ENCODE data around the gene MBOAT1.
A peak's percentile ranks its signal among the peaks of the same experiment; 100 is the strongest.

The MBOAT1 gene

DNA sequence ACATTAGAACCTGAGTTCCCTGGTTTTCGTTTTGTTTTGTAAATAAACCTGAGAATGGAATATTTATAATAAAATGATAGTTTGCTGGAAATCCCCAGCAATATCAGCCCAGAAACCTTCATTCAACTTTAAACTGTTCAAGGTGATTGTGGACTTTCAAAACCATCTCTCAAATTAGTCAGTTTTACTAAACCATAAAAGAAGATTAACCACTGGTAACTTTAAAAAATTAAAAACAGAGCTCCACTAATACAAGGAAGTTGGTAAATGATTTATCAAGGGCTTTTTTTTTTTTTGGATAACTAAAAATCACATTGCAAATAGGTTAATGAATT, 10.0 kb downstream of the MBOAT1 start:
- no peak overlapping the region for H3K4me3 ChIP-seq (ENCODE audit: low read depth in 1 of 2, low read length in 2 of 2)
- no peaks in the 10 kb centered on the region for H3K9me3 ChIP-seq (ENCODE audit: control insufficient read depth in 1 of 2, low read length in 2 of 2)
- H3K27me3 ChIP-seq (ENCODE audit: low read depth, low read length) = no peaks in the 10 kb centered on the region
- H3K27ac ChIP-seq (ENCODE audit: low read length) = peak overlapping the region; percentile 33
- H3K4me1 ChIP-seq (ENCODE audit: control insufficient read depth in 1 of 2, insufficient read depth in 2 of 2, low read length in 2 of 2) = peaks cover 9 to 35% of the 10 kb centered on the region in 2 donors
- no peaks in the 10 kb centered on the region for H3K36me3 ChIP-seq (ENCODE audit: control insufficient read depth in 1 of 2, insufficient read depth in 2 of 2, low read length in 2 of 2)

DNA sequence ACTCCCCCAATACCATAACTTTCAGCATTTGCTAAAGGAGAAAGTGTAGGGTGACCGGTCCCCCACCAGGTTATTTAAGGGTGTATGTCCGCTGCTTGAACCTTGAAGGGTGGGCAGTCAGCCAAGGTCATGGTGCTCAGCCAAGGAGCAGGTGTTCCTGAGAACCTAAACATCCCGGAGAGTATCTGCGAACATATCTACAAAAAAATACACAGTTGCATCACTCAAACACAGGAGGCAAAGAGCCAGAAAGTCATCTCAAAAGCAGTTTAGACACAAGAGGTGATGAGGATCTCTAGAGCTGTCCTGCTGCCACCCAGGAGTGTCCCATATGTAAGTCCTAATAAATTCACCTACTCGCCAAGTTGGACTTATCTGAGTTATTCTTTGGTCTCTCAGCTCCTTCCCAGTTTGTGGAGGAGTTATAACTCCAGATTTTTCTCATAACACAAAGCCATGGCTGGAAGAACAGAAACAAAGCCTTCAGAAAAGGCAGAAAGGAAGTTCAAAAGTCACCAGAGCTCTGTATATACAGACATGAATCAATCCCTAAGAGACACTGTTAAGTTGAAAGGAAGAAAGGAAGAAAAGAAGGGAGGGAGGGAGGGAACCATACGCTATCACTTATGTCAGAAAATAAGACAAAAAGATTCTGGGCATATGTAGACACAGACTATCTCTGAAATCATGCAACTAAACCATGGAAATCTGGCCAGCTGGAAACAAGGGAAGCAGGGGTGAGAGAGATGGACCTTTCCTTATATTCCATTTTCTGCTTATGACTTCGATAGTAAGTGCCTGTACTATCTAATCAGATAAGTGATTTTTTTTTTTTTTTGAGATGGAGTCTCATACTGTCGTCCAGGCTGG, 11.3 kb downstream of the MBOAT1 start:
- no peak overlapping the region for H3K27ac ChIP-seq (ENCODE audit: low read length)
- H3K36me3 ChIP-seq (ENCODE audit: control insufficient read depth in 1 of 2, insufficient read depth in 2 of 2, low read length in 2 of 2) = no peaks in the 10 kb centered on the region
- H3K9me3 ChIP-seq (ENCODE audit: control insufficient read depth in 1 of 2, low read length in 2 of 2) = no peaks in the 10 kb centered on the region
- H3K4me3 ChIP-seq (ENCODE audit: low read depth in 1 of 2, low read length in 2 of 2) = no peak overlapping the region
- no peaks in the 10 kb centered on the region for H3K27me3 ChIP-seq (ENCODE audit: low read depth, low read length)
- H3K4me1 ChIP-seq (ENCODE audit: control insufficient read depth in 1 of 2, insufficient read depth in 2 of 2, low read length in 2 of 2) = peaks cover 9 to 30% of the 10 kb centered on the region in 2 donors

DNA sequence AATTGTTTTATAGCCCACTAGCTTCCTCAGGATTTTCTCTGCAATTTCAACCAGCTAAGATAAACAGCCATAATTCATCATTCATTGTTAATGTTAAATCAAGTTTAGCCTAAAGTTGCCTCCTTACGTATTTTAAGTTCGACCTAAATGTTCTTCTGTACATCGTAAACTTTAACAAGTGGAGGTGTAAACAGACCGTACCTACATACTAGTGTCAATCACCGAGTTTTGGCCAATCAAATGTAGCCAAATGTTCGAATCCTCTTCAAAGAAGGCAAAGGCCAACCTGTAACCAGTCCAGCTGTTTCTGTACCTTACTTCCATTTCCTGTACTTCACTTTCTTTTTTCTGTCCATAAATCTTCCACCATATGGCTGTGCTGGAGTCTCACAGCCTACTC, 13.5 kb downstream of the MBOAT1 start:
- peak overlapping the region in 1 of 2 donors; percentile 17 for H3K4me3 ChIP-seq (ENCODE audit: low read depth in 1 of 2, low read length in 2 of 2)
- H3K36me3 ChIP-seq (ENCODE audit: control insufficient read depth in 1 of 2, insufficient read depth in 2 of 2, low read length in 2 of 2) = no peaks in the 10 kb centered on the region
- no peaks in the 10 kb centered on the region for H3K9me3 ChIP-seq (ENCODE audit: control insufficient read depth in 1 of 2, low read length in 2 of 2)
- H3K27ac ChIP-seq (ENCODE audit: low read length) = no peak overlapping the region
- no peaks in the 10 kb centered on the region for H3K27me3 ChIP-seq (ENCODE audit: low read depth, low read length)
- H3K4me1 ChIP-seq (ENCODE audit: control insufficient read depth in 1 of 2, insufficient read depth in 2 of 2, low read length in 2 of 2) = peaks cover 9 to 19% of the 10 kb centered on the region in 2 donors

DNA sequence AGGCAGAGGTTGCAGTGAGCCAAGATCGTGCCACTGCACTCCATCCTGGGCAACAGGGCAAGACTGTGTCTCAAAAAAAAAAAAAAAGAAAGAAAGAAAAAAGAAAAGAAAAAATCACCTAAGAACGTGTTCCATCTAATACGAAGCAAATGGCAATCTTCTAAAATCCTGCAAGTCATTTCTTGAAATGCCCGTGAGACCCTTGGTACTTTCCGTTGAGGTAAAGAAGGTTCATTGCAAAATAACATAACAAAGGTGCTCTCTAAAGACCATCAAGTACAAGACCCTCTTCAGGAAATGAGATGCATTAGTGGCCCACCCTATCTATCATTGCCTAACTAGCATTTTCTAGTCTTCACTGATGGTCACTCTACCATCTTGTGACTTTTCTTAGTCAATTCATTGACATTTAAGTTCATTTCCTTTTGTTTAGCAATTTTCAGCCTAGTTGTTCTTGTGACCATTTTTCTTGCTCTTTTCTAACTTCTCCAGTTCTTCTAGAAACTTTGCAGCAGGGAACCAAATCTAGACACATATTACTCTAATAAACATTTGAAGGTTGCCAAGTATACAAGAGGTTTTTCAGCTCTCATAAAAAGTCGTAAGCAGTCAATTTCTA, 14.0 kb downstream of the MBOAT1 start:
- peaks cover 7 to 14% of the 10 kb centered on the region in 2 donors for H3K4me1 ChIP-seq (ENCODE audit: control insufficient read depth in 1 of 2, insufficient read depth in 2 of 2, low read length in 2 of 2)
- no peaks in the 10 kb centered on the region for H3K9me3 ChIP-seq (ENCODE audit: control insufficient read depth in 1 of 2, low read length in 2 of 2)
- peak overlapping the region in 1 of 2 donors; percentile 17 for H3K4me3 ChIP-seq (ENCODE audit: low read depth in 1 of 2, low read length in 2 of 2)
- no peaks in the 10 kb centered on the region for H3K36me3 ChIP-seq (ENCODE audit: control insufficient read depth in 1 of 2, insufficient read depth in 2 of 2, low read length in 2 of 2)
- H3K27ac ChIP-seq (ENCODE audit: low read length) = no peak overlapping the region
- H3K27me3 ChIP-seq (ENCODE audit: low read depth, low read length) = no peaks in the 10 kb centered on the region

DNA sequence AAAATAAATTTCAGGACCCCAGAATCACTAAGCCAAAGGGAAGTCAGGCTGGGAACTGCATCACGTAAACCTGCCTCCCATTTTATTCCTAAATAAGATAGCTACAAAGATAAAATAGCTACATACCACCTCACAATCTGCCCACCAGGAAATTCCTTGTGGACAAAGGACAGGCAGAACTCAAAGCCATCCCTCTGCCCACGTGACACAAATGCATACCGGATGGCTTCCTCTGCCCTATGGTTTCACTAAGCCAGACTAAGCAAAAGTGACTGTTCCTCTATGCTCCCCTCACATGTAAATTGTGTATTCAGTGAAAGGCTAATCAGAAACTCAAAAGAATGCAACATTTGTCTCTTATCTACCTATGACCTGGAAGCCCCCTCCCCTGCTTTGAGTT, 15.0 kb downstream of the MBOAT1 start:
- Histone ChIP-seq H3K27ac (ENCODE audit: low read length) (no peak overlapping the region), H3K4me3 (ENCODE audit: low read depth in 1 of 2, low read length in 2 of 2) (no peak overlapping the region), H3K9me3 (ENCODE audit: control insufficient read depth in 1 of 2, low read length in 2 of 2) (no peaks in the 10 kb centered on the region), H3K36me3 (ENCODE audit: control insufficient read depth in 1 of 2, insufficient read depth in 2 of 2, low read length in 2 of 2) (no peaks in the 10 kb centered on the region), H3K4me1 (ENCODE audit: control insufficient read depth in 1 of 2, insufficient read depth in 2 of 2, low read length in 2 of 2) (peaks cover 0 to 4% of the 10 kb centered on the region in 2 donors), H3K27me3 (ENCODE audit: low read depth, low read length) (no peaks in the 10 kb centered on the region)

DNA sequence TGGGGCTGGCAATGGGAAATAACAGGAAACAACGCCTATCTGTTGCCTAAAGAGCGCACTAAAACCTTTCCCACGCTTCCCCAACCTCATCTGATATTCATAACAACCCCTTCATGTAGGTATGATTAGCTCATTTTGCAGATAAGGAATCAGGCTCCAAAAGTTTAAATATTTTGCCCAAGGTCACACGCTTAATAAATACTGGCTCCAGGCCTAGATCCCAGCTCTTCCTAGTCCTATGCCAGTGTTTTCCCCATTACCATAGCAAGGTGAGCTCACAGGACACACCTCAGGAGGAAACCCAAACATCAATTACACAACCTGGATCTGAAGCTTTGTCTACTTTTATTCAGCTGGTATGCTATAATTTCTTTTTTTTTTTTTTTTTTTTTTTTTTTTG, 19.6 kb downstream of the MBOAT1 start:
- no peak overlapping the region for H3K27ac ChIP-seq (ENCODE audit: low read length)
- no peaks in the 10 kb centered on the region for H3K36me3 ChIP-seq (ENCODE audit: control insufficient read depth in 1 of 2, insufficient read depth in 2 of 2, low read length in 2 of 2)

DNA sequence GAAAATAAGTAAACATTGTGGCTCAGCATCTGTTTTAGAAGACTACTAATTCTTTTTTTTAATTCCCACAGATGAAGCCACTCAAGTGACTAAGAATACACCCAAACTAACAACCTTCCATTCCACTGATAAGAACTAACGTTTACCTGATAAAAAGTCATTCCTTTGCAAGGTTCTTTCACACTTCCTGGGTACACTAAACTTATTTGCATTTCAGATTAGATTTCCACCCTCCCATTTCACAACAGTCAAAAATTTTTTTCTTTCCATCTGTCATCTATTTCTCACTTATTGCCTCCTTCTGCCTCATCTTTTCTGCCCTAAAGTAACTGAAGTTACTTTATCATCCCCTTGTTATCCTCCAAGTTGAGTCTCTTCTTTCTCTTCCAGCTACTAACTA, 20.3 kb downstream of the MBOAT1 start:
- Histone ChIP-seq H3K4me3 (ENCODE audit: low read depth in 1 of 2, low read length in 2 of 2) (no peak overlapping the region), H3K27ac (ENCODE audit: low read length) (no peak overlapping the region), H3K4me1 (ENCODE audit: control insufficient read depth in 1 of 2, insufficient read depth in 2 of 2, low read length in 2 of 2) (no peaks in the 10 kb centered on the region), H3K27me3 (ENCODE audit: low read depth, low read length) (no peaks in the 10 kb centered on the region), H3K9me3 (ENCODE audit: control insufficient read depth in 1 of 2, low read length in 2 of 2) (no peaks in the 10 kb centered on the region), H3K36me3 (ENCODE audit: control insufficient read depth in 1 of 2, insufficient read depth in 2 of 2, low read length in 2 of 2) (no peaks in the 10 kb centered on the region)

More for the DNA sequence above, 19.6 kb downstream of the MBOAT1 start:
- Histone ChIP-seq H3K27me3 (ENCODE audit: low read depth, low read length) (no peaks in the 10 kb centered on the region), H3K4me1 (ENCODE audit: control insufficient read depth in 1 of 2, insufficient read depth in 2 of 2, low read length in 2 of 2) (no peaks in the 10 kb centered on the region), H3K9me3 (ENCODE audit: control insufficient read depth in 1 of 2, low read length in 2 of 2) (no peaks in the 10 kb centered on the region), H3K4me3 (ENCODE audit: low read depth in 1 of 2, low read length in 2 of 2) (no peak overlapping the region)

DNA sequence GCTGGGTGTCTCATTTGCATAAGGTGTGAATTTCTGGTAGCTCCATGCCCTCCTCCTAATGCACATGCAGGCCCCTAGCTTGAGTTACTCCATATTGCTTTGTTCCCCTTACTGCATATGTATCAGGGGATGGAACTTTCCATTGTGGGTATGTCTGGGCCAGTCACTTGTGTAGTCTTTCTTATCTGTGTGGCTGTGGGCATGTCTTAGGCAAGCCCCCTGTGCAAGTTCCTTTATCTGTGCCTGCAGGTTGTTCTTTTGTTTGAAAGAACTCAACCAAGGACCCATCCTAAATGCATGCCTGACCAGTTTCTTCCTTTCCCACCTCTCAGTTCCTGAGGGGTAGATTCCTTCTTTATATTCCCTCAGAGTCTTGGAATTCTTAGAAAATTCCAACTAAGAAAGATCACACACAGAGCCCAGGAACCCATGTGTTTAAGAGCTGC, 23.6 kb downstream of the MBOAT1 start:
- no peak overlapping the region for H3K27ac ChIP-seq (ENCODE audit: low read length)
- no peaks in the 10 kb centered on the region for H3K9me3 ChIP-seq (ENCODE audit: control insufficient read depth in 1 of 2, low read length in 2 of 2)
- no peak overlapping the region for H3K4me3 ChIP-seq (ENCODE audit: low read depth in 1 of 2, low read length in 2 of 2)
- H3K27me3 ChIP-seq (ENCODE audit: low read depth, low read length) = no peaks in the 10 kb centered on the region
- no peaks in the 10 kb centered on the region for H3K4me1 ChIP-seq (ENCODE audit: control insufficient read depth in 1 of 2, insufficient read depth in 2 of 2, low read length in 2 of 2)
- H3K36me3 ChIP-seq (ENCODE audit: control insufficient read depth in 1 of 2, insufficient read depth in 2 of 2, low read length in 2 of 2) = no peaks in the 10 kb centered on the region

DNA sequence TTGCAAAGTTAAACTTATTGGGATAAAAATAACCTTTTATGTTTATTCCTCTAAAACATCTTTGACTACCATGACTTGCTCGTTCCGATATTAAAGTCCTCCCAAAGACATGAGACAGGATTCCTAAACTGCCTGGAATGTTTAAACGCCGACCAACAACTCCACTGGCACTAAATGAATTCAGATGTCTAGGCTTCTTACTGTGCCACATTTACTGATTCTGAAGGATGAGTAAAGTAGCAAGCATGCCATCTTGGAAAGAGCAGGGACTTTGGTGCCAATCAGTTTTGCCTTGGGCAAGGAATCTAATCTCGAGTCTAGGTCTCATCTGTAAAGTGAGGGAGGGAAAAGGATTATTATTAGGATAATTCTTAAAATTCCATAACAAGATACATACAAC, 25.3 kb downstream of the MBOAT1 start:
- H3K4me3 ChIP-seq (ENCODE audit: low read depth in 1 of 2, low read length in 2 of 2) = no peak overlapping the region
- H3K4me1 ChIP-seq (ENCODE audit: control insufficient read depth in 1 of 2, insufficient read depth in 2 of 2, low read length in 2 of 2) = no peaks in the 10 kb centered on the region
- H3K27ac ChIP-seq (ENCODE audit: low read length) = no peak overlapping the region
- no peaks in the 10 kb centered on the region for H3K9me3 ChIP-seq (ENCODE audit: control insufficient read depth in 1 of 2, low read length in 2 of 2)
- H3K36me3 ChIP-seq (ENCODE audit: control insufficient read depth in 1 of 2, insufficient read depth in 2 of 2, low read length in 2 of 2) = no peaks in the 10 kb centered on the region
- no peaks in the 10 kb centered on the region for H3K27me3 ChIP-seq (ENCODE audit: low read depth, low read length)

DNA sequence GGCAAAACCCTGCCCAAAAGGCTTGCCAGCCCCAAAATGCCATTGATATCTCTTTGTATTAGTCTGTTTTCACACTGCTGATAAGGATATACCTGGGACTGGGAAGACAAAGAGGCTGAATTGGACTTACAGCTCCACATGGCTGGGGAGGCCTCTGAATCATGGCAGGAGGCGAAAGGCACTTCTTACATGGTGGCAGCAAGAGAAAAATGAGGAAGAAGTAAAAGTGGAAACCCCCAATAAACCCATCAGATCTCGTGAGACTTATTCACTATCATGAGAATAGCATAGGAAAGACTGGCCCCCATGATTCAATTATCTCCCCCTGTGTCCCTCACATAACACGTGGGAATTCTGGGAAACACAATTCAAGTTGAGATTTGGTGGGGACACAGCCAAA, 28.6 kb downstream of the MBOAT1 start:
- H3K27ac ChIP-seq (ENCODE audit: low read length) = no peak overlapping the region
- no peak overlapping the region for H3K4me3 ChIP-seq (ENCODE audit: low read depth in 1 of 2, low read length in 2 of 2)
- H3K27me3 ChIP-seq (ENCODE audit: low read depth, low read length) = no peaks in the 10 kb centered on the region
- no peaks in the 10 kb centered on the region for H3K9me3 ChIP-seq (ENCODE audit: control insufficient read depth in 1 of 2, low read length in 2 of 2)
- H3K4me1 ChIP-seq (ENCODE audit: control insufficient read depth in 1 of 2, insufficient read depth in 2 of 2, low read length in 2 of 2) = peaks cover 3 to 8% of the 10 kb centered on the region in 2 donors
- no peaks in the 10 kb centered on the region for H3K36me3 ChIP-seq (ENCODE audit: control insufficient read depth in 1 of 2, insufficient read depth in 2 of 2, low read length in 2 of 2)

DNA sequence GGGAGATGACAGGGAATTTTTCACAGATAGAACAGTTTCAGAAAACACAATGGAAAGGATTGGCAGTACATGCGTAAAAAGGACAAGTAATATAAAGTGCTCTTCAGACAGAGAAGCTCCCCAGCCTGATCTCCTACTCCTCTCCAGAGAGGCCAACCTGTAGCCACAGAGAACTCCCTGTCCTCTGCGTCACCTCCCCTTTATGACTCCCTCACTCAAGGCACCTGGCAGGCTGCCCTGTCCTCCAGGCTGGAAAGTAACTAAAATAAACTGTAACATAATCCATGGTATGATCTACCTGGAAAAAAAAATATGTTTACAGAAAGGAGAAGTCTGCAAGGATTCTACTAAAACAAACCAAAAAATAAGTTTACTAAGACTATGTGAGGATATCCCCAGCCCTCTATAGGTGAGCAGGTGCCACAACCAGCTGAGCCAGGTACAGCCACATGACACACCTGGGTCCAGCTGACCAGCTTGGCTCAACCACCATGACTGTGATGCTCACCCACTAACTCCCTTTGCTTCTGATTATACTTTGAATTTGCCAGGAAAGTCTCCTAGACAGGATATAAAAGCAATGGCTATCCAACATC, 29.2 kb downstream of the MBOAT1 start:
- Histone ChIP-seq H3K27ac (ENCODE audit: low read length) (no peak overlapping the region), H3K27me3 (ENCODE audit: low read depth, low read length) (no peaks in the 10 kb centered on the region), H3K36me3 (ENCODE audit: control insufficient read depth in 1 of 2, insufficient read depth in 2 of 2, low read length in 2 of 2) (no peaks in the 10 kb centered on the region), H3K9me3 (ENCODE audit: control insufficient read depth in 1 of 2, low read length in 2 of 2) (no peaks in the 10 kb centered on the region), H3K4me1 (ENCODE audit: control insufficient read depth in 1 of 2, insufficient read depth in 2 of 2, low read length in 2 of 2) (peaks cover 3 to 8% of the 10 kb centered on the region in 2 donors), H3K4me3 (ENCODE audit: low read depth in 1 of 2, low read length in 2 of 2) (no peak overlapping the region)

Measured in muscle layer of duodenum (tissue), 2 donors.